Measurements from ENCODE around the gene MAGI1. TPM values are rescaled to one million over a fixed set of nuclear protein-coding genes. Genes with fewer than 3 reads are reported as not detected.

The MAGI1 gene
- total RNA-seq, 2 donors from 2014 or later: 0.39 TPM; not detected in 1

DNA sequence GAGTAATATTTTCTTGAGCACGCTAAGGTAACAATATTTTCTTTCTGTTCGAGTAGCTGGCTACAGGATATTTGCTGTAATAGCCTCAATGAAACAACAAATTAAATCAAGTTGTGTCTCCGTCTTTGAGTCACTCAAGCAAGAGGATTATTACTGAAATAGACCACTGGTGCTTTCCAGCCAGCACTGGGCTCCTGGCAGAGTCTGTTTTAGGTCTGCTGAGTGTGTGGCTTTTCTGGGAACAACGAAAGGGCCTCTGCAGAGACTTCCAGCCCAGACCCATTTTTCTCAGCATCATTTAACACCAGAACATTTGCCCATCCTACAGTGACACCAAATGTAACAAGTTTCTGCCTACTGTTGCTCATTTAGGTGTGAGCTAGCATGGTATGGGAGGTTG, 652.9 kb downstream of the MAGI1 start:
- Mint-ChIP-seq H3K9me3 (peaks cover 0 to 7% of the 10 kb centered on the region in 2 donors), H3K27ac (no peak overlapping the region), H3K36me3 (peaks cover 0 to 9% of the 10 kb centered on the region in 2 donors)
- ATAC-seq (no peak), DNase-seq (ENCODE audit: low spot score in 2 of 2) (no peak)

DNA sequence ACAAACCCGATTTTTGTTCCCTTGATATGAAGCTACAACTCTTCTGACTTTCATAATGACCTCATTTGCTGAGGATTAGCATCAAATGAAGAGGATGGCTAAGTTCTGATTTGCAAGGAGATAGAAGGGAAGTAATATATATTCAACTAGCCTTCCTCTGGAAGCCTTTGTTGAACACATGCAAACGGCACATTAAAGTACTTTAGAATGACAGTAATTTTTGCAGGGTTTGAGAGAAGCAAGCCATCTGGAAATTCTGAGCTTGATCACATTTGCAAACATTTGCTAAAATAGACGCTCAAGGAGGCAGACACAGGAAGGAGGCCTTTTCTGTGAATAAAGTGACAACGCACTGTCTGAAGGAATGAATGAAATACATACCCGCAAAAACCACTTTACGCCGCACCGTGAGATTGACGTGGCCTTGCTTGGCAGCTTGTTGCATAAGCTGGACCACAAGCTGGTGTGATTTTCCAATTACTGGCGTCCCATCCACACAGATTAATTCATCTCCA, 657.2 kb downstream of the MAGI1 start:
- DNase-seq (ENCODE audit: low spot score in 2 of 2) (no peak), ATAC-seq (no peak)
- H3K36me3 Mint-ChIP-seq: peaks cover 0 to 9% of the 10 kb centered on the region in 2 donors
- H3K27ac Mint-ChIP-seq: no peak overlapping the region
- H3K9me3 Mint-ChIP-seq: peaks cover 4% of the 10 kb centered on the region in 2 donors

DNA sequence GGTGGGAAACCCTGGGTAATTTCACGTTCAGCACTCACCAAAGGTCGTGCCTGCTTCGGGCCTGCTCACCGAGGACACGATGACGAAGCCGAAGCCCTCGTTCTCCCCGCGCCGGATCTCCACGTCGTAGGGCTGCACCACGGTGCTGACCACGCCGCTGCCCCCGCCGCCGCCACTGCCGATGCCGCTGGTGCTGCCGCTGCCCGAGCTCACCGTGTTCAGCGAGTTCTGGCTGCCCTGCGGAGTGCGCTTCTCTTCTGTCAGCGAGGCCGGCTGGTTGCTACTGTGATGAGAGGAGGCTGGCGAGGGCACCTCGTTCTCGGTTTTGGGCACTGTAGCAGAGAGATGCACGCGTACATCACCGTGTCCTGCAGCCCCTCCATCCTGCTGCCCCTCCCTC, 659.5 kb downstream of the MAGI1 start:
- ATAC-seq (no peak), DNase-seq (ENCODE audit: low spot score in 2 of 2) (no peak)
- peaks cover 0 to 9% of the 10 kb centered on the region in 2 donors for H3K36me3 Mint-ChIP-seq
- H3K9me3 Mint-ChIP-seq: peaks cover 4 to 10% of the 10 kb centered on the region in 2 donors
- no peak overlapping the region for H3K27ac Mint-ChIP-seq

DNA sequence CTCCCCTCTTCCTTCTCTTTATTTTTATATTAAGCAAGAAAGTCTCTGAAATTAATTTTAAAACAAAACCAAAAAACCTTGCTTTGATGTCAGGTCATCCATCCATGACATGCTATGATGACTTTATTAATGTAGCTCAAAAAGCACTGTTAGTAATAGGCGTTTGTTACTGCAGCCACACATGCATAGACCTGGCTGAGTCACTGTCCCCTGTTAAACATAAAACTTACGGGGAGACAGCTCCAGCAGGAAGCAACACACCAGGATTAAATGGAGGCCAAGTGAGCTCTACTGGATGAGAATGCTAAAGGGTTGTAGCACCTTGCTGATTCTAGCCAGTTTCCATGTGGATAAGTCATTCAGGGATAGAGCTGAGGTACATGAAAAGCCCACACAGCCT, 661.1 kb downstream of the MAGI1 start:
- Mint-ChIP-seq H3K27ac (no peak overlapping the region), H3K36me3 (peaks cover 0 to under 1% of the 10 kb centered on the region in 2 donors), H3K9me3 (peaks cover 0 to 10% of the 10 kb centered on the region in 2 donors)
- DNase-seq (ENCODE audit: low spot score in 2 of 2): no peak
- no peak for ATAC-seq

DNA sequence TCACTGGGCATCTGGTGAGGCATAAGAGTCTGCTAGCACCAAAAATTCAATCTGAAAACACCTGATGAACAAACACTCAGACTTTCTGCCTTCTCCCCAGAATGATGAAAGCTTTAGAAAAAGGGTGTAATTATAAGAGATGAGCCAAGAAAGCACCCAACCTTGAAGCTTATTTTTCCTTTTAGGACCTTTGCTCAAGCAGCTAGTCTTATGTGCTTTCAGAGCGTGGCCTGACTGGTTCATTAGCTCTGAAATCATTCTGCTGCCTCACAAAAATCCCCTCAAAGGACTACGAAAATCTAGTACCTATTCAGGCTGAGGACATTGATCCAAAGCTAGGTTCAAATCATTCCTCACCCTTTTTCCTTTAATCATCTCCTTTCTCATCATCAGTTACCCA, 662.3 kb downstream of the MAGI1 start:
- DNase-seq (ENCODE audit: low spot score in 2 of 2): no peak
- H3K27ac Mint-ChIP-seq: no peak overlapping the region
- no peaks in the 10 kb centered on the region for H3K36me3 Mint-ChIP-seq
- peaks cover 0 to 10% of the 10 kb centered on the region in 2 donors for H3K9me3 Mint-ChIP-seq
- no peak for ATAC-seq

DNA sequence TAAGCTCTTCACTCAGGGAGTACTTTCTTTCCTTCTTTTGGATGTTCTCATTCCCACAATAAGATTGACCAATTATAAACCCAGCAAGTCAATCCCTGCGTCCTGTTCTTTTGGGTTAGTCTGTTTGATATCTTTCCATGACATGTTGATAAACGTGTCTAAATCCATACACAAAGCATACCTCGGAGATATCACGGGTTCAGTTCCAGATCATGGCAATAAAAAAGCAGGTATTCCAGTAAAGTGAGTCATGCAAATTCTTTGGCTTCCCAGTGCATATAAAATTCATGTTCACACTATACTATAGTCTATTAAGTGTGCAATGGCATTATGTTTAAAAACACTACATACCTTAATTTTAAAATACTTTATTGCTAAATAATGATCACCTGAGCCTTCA, 667.7 kb downstream of the MAGI1 start:
- H3K9me3 Mint-ChIP-seq: peaks cover 8 to 20% of the 10 kb centered on the region in 2 donors
- no peak overlapping the region for H3K27ac Mint-ChIP-seq
- peaks cover 5 to 10% of the 10 kb centered on the region in 2 donors for H3K36me3 Mint-ChIP-seq
- DNase-seq (ENCODE audit: low spot score in 2 of 2) (no peak), ATAC-seq (no peak)

DNA sequence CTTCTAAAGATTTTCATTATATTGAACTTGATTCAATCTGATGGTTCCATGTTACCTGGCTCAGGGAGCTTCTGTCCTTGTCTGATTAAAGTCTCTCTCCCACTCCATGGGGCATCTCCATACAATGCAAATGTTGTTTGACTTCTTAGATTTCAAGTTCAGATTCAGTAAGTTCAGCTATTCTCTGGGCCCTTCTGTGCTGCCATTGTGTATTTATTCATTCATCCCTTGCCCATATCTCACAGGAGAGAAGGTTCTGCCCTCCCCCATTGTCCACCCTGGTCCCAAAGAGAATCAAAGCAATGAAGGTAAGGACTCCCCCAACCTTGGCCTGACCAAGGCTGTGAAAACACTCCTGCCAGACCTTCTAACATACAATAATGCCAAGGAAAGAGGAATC, 669.9 kb downstream of the MAGI1 start:
- H3K27ac Mint-ChIP-seq: no peak overlapping the region
- DNase-seq (ENCODE audit: low spot score in 2 of 2) (no peak), ATAC-seq (no peak)
- peaks cover 13 to 19% of the 10 kb centered on the region in 2 donors for H3K9me3 Mint-ChIP-seq
- H3K36me3 Mint-ChIP-seq: peaks cover 5 to 10% of the 10 kb centered on the region in 2 donors

DNA sequence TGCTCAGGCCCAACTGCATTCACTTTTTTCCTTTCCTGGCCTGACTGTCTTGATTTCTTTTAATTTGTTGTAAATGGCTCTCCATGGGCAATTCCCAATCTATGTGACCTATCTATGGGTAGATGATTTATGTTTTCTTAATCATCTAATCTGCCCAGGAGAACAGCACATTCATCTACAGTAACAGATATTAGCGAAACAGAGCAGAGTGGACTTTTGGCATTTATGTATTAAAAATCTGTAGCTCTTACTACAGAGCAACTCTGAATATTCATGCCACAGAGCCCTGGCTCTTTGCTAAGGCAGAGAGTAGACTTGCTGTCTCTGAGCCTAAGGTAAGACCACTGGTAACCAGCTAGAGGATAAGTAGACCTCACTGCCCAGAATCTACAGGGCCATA, 676.0 kb downstream of the MAGI1 start:
- H3K36me3 Mint-ChIP-seq: peaks cover 0 to 6% of the 10 kb centered on the region in 2 donors
- no peak overlapping the region for H3K27ac Mint-ChIP-seq

DNA sequence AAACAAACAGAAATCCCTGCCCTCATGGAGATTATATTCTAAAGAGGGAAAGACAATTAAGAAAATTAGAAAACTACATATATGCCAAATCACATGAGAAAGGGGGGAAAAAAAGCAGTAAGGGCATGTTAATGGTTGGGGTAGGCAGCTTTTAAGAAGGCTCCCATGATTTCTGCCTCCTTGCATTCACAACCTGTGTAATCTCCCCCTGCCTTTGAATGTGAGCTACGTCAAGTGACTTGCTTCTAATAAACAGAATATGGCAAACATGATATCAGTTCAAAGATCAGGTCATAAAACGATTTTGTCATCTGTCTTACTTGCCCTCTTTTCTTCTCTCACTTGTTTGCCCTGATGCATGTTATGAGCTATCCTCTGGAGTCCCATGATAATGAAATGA, 677.3 kb downstream of the MAGI1 start:
- DNase-seq (ENCODE audit: low spot score in 2 of 2): no peak
- peaks cover 6 to 11% of the 10 kb centered on the region in 2 donors for H3K36me3 Mint-ChIP-seq
- H3K27ac Mint-ChIP-seq: no peak overlapping the region
- peaks cover 8 to 10% of the 10 kb centered on the region in 2 donors for H3K9me3 Mint-ChIP-seq
- no peak for ATAC-seq

More for the DNA sequence above, 676.0 kb downstream of the MAGI1 start:
- DNase-seq (ENCODE audit: low spot score in 2 of 2): no peak
- no peak for ATAC-seq
- H3K9me3 Mint-ChIP-seq: peaks cover 4 to 10% of the 10 kb centered on the region in 2 donors

DNA sequence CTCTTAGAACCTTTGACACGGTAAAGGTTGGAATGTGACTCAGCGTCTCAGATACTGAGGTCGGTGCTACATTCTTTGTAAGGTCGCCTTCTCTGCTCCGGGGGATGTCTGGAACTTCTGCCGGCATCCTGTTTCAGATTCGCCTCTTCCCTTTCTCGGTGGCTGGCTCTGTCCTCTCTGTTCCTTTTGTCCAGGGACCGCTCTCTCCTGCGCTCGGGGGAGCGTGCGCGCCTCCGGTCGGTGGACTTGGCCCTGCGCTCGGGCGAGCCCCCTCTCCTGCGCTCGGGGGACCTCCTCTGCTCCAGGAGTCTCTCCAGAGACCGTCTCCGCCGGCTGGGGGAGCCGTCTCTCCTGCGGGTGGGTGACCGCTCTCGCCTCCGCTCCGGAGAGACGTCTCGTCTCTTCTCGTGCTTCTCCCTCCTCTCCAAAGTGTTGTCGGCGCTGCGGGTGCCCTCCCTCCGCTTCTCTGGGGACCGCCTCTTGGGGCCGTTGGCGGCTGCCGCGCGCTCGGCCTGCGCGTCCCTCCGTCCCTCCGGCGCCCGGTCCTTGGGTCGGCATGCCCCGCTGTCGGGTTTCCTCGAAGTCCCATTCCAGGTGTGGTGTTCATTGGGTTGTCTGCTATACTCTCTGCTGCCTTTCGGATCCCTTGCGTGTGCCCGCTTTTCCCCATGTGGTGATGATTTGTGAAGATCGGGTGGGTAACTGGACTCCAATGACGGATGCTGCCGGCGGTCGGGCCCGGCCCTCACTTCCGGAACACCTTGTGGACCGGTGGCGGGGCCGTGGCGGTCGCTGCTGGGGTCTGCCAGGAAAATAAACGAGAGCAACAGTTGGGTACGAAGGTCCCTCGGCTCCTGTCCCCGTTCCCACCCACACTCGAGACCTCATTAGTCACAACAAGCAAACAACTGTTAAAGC, 682.1 kb downstream of the MAGI1 start:
- no peak for ATAC-seq
- no peak overlapping the region for H3K27ac Mint-ChIP-seq
- H3K9me3 Mint-ChIP-seq: peaks cover 5 to 9% of the 10 kb centered on the region in 2 donors
- peaks cover 6 to 18% of the 10 kb centered on the region in 2 donors for H3K36me3 Mint-ChIP-seq
- DNase-seq (ENCODE audit: low spot score in 2 of 2): no peak

DNA sequence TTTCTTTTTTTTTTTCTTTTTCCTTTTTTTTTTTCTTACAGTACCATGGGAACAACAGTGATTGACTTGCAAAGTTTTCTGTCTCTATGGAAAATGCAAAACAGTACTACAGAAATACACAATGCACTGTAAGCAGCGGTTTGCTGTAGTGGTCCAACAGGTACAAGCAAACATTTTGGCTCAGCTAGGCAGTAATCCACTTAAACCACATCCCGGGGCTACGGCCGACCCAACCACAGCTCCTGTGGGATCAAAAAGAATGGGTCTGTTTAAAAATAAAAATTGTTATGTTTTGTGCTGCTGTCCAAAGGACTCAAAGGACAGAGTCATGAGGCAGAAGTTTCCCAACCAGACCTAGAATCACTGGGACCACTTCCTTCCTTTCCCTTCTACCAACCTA, 683.8 kb downstream of the MAGI1 start:
- H3K36me3 Mint-ChIP-seq: peaks cover 6 to 18% of the 10 kb centered on the region in 2 donors
- DNase-seq (ENCODE audit: low spot score in 2 of 2) (no peak), ATAC-seq (no peak)
- H3K9me3 Mint-ChIP-seq: peaks cover 5 to 9% of the 10 kb centered on the region in 2 donors
- H3K27ac Mint-ChIP-seq: no peak overlapping the region

DNA sequence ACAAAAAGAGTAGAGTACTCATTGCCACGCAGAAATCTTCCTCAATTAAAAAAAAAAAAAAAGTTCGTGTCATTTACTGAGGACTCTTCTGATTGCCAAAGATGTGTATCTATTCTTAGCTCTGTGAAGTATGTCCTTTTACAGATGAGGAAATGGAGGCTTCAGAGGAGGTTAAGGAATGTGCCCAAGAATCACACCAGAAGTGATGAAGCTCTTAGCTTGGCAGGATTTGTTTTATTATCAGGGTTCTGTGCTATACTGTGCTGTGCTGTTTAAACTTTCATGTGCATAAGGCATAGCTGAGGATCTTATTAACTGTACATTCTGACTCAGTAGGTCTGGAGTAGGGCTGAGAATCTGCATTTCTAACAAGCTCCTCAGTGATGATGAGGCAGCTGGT, 685.8 kb downstream of the MAGI1 start:
- peaks cover 0 to 14% of the 10 kb centered on the region in 2 donors for H3K9me3 Mint-ChIP-seq
- ATAC-seq (no peak), DNase-seq (ENCODE audit: low spot score in 2 of 2) (no peak)
- peaks cover 6 to 12% of the 10 kb centered on the region in 2 donors for H3K36me3 Mint-ChIP-seq
- H3K27ac Mint-ChIP-seq: no peak overlapping the region

DNA sequence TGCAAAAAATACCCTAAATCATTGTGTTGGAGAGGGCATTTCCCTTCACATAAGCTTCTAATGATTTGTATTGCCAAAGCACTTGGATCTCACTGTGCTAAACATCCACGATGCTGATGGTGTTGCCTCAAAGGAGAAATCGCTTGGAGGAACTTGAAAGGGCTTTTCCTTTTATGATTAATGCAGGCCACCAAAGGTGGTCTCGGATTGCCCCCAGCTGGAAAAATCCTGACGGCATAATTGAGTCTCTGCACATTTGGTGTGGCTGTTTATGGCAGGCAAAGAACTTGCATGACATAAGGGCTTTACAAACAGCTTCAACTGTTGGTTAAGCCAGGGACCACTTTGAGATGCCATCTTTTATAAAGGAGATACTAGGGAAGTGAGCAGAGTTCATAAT, 687.0 kb downstream of the MAGI1 start:
- Mint-ChIP-seq H3K27ac (no peak overlapping the region), H3K9me3 (peaks cover 0 to 14% of the 10 kb centered on the region in 2 donors), H3K36me3 (peaks cover 2 to 7% of the 10 kb centered on the region in 2 donors)
- no peak for ATAC-seq
- DNase-seq (ENCODE audit: low spot score in 2 of 2): no peak

DNA sequence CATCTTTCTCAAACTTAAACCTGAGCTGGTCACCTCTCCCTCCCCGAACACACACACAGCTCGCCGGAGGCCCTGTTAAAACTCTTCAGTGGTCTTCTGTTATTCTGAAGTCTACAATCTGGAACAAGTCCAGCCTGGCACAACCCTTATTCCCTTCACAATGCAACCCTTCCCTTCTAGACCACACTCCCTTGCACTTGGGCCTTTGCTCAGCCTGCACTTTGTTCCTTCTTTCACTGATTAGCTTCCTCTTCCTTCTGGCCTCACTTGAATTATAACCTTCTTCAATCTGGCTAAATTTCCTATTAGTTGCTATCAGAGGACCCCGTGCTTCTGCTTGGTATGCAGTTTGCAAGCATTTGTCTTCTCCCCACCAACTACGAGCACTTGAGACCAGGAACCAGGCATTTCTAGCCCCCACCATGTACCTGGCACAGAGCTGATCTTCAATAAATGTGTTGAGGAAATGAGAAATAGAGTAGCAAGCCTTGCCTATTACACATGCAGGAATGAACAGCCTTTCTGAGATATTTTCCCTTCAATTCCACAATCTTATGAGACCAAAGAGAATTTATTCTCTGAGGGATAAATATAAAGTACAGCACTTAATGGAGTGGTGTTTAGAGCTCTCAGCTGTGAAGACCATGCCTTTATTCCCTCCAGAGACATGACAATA, 687.8 kb downstream of the MAGI1 start:
- no peak for ATAC-seq
- Mint-ChIP-seq H3K27ac (no peak overlapping the region), H3K36me3 (peaks cover 0 to 7% of the 10 kb centered on the region in 2 donors), H3K9me3 (peaks cover 0 to 14% of the 10 kb centered on the region in 2 donors)
- DNase-seq (ENCODE audit: low spot score in 2 of 2): no peak

DNA sequence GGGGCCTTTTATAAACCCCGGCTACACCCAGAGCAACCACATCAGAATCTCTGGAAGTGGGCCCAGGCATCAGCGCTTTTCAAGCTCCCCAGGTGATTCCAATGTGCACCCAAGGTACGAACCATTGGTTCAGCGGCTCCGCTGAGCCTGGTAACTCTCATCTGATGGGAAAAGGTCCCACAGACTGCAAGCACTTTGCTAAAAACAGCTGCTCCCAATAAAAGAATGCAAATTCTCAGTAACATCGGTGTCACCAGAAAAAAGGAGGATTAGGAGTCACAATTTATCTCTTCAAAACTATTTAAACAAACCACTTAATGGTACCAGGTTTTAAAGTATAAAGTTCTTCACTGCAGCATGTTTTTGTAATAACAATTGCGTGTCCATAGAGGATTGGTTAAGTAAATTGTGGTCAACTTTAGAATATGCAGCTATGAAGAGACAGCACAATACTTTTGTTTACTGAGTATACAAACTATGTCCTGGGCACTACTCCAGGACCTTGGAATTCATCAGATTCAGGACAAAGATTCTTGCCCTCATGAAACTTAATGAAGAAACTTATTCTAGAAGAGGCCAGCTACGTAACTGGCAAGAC, 690.2 kb downstream of the MAGI1 start:
- no peak for ATAC-seq
- Mint-ChIP-seq H3K27ac (no peak overlapping the region), H3K36me3 (no peaks in the 10 kb centered on the region), H3K9me3 (peaks cover 7 to 13% of the 10 kb centered on the region in 2 donors)
- DNase-seq (ENCODE audit: low spot score in 2 of 2): no peak

DNA sequence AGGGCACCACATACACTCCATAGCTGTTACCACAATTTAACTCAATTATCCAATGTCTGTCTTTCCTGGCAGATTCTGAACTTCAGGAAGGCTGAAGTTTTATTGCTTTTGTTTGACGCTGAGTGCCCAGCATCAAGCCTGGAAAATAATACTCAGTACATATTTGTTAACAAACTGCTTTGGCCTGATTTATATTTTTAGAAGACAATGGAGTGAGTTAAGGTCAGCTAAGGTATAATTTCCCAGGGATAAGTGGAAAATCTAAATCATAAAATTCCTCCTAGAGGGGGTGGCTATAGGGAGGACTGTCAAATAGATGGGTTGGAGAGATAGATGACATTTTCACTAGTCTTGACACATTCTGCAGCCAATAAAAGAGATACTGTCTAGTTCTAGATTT, 691.6 kb downstream of the MAGI1 start:
- DNase-seq (ENCODE audit: low spot score in 2 of 2) (no peak), ATAC-seq (no peak)
- Mint-ChIP-seq H3K9me3 (peaks cover 7 to 17% of the 10 kb centered on the region in 2 donors), H3K27ac (no peak overlapping the region), H3K36me3 (no peaks in the 10 kb centered on the region)

DNA sequence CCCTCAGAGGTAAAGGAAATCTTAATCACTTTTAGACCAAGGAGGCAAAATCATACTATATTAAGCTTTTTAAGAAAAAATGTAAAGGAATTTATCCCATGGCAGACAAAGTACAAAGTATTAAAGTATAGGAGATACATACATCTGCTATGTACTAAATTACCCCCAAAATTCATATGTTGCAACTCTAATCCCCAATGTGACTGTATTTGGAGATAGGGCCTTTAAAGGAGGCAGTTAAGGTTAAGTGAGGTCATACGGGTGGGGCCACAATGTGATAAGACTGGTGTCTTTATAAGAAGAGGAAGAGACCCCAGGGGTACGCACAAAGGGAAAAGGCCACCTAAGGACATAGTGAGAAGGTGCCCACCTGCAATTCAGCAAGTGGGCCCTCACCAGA, 693.9 kb downstream of the MAGI1 start:
- Mint-ChIP-seq H3K27ac (no peak overlapping the region), H3K36me3 (peaks cover 0 to 4% of the 10 kb centered on the region in 2 donors), H3K9me3 (peaks cover 18 to 26% of the 10 kb centered on the region in 2 donors)
- no peak for DNase-seq (ENCODE audit: low spot score in 2 of 2)
- no peak for ATAC-seq
